PC-9 (cell line): Measurements from ENCODE around the gene EVI5L. TPM values are rescaled to one million over a fixed set of nuclear protein-coding genes. Genes with fewer than 3 reads are reported as not detected.

Source experiments
- BruUV-seq: library from RNA; stranded (reverse); fragments of 400-500 nt; replicated peaks from 2 replicates; lab custom pipeline; 2021; lab: Mats Ljungman, UMichigan
- CTCF ChIA-PET: fragments of 300-600 bp; sonication (Branson Sonifier 250); formaldehyde crosslinking; loops from one replicate; lab custom pipeline; 2022; ENCODE audit warnings: antibody characterized with exemption; lab: Charles Lee
- POLR2A ChIA-PET: fragments of 300-600 bp; sonication (Branson Sonifier 250); formaldehyde crosslinking; loops from one replicate; lab custom pipeline; 2022; ENCODE audit warnings: antibody characterized with exemption; ENCODE audit not compliant: unreplicated experiment; lab: Charles Lee
- DNase-seq, 2 experiments: peaks; one replicate each; pipeline versions ENCODE4 v3.0.0 to v3.0.0-alpha.2; 2015 to 2022; ENCODE audit warnings: mixed read lengths in 1 of 2
- H2AFZ ChIP-seq: fragments of 200-600 bp; sonication (generic); 2 replicates; pipeline ENCODE4 v1.8.1; 2017; ENCODE audit warnings: antibody characterized with exemption
- H3F3A ChIP-seq: fragments of 200-600 bp; sonication (generic); 2 replicates; pipeline ENCODE4 v1.8.1; 2017; ENCODE audit warnings: antibody characterized with exemption, mild to moderate bottlenecking, low read depth; ENCODE audit not compliant: insufficient read depth
- H3K27ac ChIP-seq: fragments of 200-600 bp; sonication (generic); 2 replicates; pipeline ENCODE4 v1.6.1; 2016; ENCODE audit warnings: mixed run types
- H3K27me3 ChIP-seq: fragments of 200-600 bp; sonication (generic); 2 replicates; pipeline ENCODE4 v1.6.1; 2016; ENCODE audit warnings: low read depth, mixed run types; ENCODE audit not compliant: insufficient read depth
- H3K36me3 ChIP-seq: fragments of 200-600 bp; sonication (generic); 2 replicates; pipeline ENCODE4 v1.6.1; 2016; ENCODE audit warnings: low read depth, mixed run types
- H3K4me1 ChIP-seq: fragments of 200-600 bp; sonication (generic); replicated peaks from 2 replicates; pipeline ENCODE4 v1.6.1; 2016; ENCODE audit warnings: mixed run types; ENCODE audit not compliant: insufficient read depth
- H3K4me2 ChIP-seq: fragments of 200-600 bp; sonication (generic); 2 replicates; pipeline ENCODE4 v1.6.1; 2017; ENCODE audit warnings: mixed run types
- H3K4me3 ChIP-seq: fragments of 200-600 bp; sonication (generic); 2 replicates; pipeline ENCODE4 v1.6.1; 2016; ENCODE audit warnings: mixed run types
- H3K79me2 ChIP-seq: fragments of 200-600 bp; sonication (generic); 2 replicates; pipeline ENCODE4 v1.6.1; 2017; ENCODE audit warnings: low read depth, mixed run types
- H3K9me2 ChIP-seq: fragments of 200-600 bp; sonication (generic); 2 replicates; pipeline ENCODE4 v1.8.1; 2017; ENCODE audit warnings: mild to moderate bottlenecking; ENCODE audit not compliant: insufficient read depth
- H3K9me3 ChIP-seq: fragments of 200-600 bp; sonication (generic); 2 replicates; pipeline ENCODE4 v1.8.1; 2016; ENCODE audit warnings: low read depth; ENCODE audit not compliant: insufficient read depth
- H4K20me1 ChIP-seq: fragments of 200-600 bp; sonication (generic); 2 replicates; pipeline ENCODE4 v1.8.1; 2017; ENCODE audit not compliant: insufficient read depth
- EZH2 ChIP-seq: fragments of 200-600 bp; sonication (generic); IDR thresholded peaks from 2 replicates; pipeline ENCODE4 v1.8.0; 2017; ENCODE audit warnings: antibody characterized with exemption, low read depth
- intact Hi-C: fragments of 100-400 bp; cut with micrococcal nuclease; formaldehyde crosslinking; loops from one replicate; pipeline ENCODE4 v1.10.0; 2022; ENCODE audit not compliant: unreplicated experiment
- total RNA-seq: library from RNA; stranded (reverse); gene quantifications from 2 replicates; pipeline ENCODE4 v1.2.3, GENCODE V29; 2021
- TF ChIP-seq, protein P1 (sequence below): fragments of 200-600 bp; sonication (generic); conservative IDR thresholded peaks from 2 replicates; pipeline ENCODE4 v1.6.1; 2017; ENCODE audit warnings: mixed run types, antibody characterized with exemption, mild to moderate bottlenecking, moderate library complexity

Gene EVI5L
- total RNA-seq, 1 experiment from 2014 or later: 19.2 TPM

DNA sequence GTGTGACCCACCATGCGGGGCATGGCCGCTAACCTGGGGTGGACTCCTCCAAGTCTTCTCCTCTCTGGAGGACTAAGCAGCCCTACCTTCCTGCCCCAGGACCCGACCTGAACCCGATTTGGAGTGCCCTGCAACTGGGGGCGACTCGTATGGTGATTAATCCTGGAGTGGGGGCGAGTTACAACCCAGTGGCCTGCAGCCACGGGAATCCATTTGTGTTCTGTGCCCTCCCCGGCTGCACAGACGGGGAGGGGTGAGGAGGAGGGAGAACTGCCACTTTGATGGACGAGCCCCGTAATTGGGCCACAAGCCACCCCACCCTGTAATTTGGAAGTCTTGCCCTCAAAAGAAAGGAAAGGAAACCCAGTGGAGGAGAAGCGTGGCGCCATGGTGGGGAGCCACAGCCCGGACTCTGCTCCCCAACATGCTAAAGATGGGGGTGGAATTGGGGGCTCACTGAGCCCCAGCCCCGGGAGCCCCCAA lies 26.1 kb downstream of the EVI5L start:
- H3K36me3 ChIP-seq: no peaks in the 10 kb centered on the region
- intact Hi-C loops: loop anchor here (10.0 kb wide), 1 partner anchor 399 kb away; no protein-coding TSS in a partner anchor
- no TSS peak for BruUV-seq
- no peak for DNase-seq
- no peak overlapping the region for H3K4me2 ChIP-seq
- H3K27ac ChIP-seq: no peak overlapping the region
- no peaks in the 10 kb centered on the region for H3K79me2 ChIP-seq
- peaks cover 20% of the 10 kb centered on the region; the same call in 1 of the 2 replicates for H3F3A ChIP-seq
- CTCF ChIA-PET: no interaction called here
- no peaks in the 10 kb centered on the region for H3K9me3 ChIP-seq
- H3K4me1 ChIP-seq: peaks cover 9% of the 10 kb centered on the region
- no peaks in the 10 kb centered on the region for H3K9me2 ChIP-seq
- TF ChIP-seq, protein P1, sequence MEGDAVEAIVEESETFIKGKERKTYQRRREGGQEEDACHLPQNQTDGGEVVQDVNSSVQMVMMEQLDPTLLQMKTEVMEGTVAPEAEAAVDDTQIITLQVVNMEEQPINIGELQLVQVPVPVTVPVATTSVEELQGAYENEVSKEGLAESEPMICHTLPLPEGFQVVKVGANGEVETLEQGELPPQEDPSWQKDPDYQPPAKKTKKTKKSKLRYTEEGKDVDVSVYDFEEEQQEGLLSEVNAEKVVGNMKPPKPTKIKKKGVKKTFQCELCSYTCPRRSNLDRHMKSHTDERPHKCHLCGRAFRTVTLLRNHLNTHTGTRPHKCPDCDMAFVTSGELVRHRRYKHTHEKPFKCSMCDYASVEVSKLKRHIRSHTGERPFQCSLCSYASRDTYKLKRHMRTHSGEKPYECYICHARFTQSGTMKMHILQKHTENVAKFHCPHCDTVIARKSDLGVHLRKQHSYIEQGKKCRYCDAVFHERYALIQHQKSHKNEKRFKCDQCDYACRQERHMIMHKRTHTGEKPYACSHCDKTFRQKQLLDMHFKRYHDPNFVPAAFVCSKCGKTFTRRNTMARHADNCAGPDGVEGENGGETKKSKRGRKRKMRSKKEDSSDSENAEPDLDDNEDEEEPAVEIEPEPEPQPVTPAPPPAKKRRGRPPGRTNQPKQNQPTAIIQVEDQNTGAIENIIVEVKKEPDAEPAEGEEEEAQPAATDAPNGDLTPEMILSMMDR: no peak
- no peak for TF ChIP-seq EZH2
- POLR2A ChIA-PET: no interaction called here
- H3K27me3 ChIP-seq: no peaks in the 10 kb centered on the region
- no peak overlapping the region for H2AFZ ChIP-seq
- H3K4me3 ChIP-seq: no peak overlapping the region
- no peaks in the 10 kb centered on the region for H4K20me1 ChIP-seq

DNA sequence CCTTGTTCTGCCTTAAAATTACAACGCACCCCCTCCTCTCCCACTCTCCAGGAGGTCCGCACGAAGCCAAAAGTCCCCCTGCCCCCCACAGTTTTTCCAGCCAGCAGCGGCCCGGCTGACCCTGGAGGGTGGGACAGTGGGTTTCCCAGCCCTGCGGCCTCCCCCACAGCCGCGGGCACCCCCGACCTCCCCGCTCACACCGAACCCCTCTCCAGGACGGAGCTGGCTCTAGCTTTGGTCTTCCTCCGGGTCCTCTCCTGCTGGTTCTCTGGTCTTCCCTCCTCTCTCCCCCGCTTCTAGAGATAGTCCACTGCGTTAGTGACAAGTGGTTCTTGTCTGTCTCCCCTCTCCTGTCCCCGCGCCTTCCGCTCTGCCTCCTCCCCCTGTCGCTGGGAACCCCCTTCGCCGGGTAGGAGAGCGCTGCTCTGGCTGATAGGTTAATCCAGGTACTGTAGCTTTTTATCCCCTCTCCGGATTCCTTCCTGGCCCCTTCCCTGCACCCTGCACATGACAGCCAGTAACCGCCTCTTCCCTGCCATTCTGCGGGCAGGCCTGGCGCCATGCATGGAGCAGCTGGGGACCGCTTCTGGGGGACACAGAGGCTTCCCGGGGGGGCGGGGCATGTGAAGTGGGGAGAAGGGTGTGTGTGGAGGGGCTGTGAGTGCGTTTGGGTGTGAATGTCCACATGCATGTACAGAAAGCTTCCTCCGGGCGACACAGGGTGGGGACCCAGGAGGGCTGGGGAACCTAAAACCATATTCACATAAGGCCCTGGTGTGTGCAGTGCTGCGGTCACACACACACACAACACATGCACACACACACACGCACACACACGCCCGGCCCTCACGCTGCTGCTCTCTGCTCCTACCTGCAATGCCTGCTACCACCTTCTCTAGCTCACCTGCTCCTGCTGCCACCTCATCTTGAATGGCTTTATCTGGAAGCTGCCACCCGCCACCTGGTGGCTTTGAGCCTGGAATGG lies 27.0 kb downstream of the EVI5L start:
- peaks cover 9% of the 10 kb centered on the region for H3K4me1 ChIP-seq
- peaks cover 25% of the 10 kb centered on the region; the same call in 1 of the 2 replicates for H3F3A ChIP-seq
- no peak overlapping the region for H3K4me3 ChIP-seq
- no peak overlapping the region for H2AFZ ChIP-seq
- BruUV-seq: no TSS peak
- no peaks in the 10 kb centered on the region for H3K79me2 ChIP-seq
- no peaks in the 10 kb centered on the region for H3K9me3 ChIP-seq
- TF ChIP-seq EZH2: no peak
- TF ChIP-seq, protein P1: no peak
- H3K27me3 ChIP-seq: no peaks in the 10 kb centered on the region
- no peak for DNase-seq
- ChIA-PET POLR2A (no interaction called here), CTCF (no interaction called here)
- no peaks in the 10 kb centered on the region for H3K36me3 ChIP-seq
- no peaks in the 10 kb centered on the region for H4K20me1 ChIP-seq
- H3K9me2 ChIP-seq: no peaks in the 10 kb centered on the region
- intact Hi-C loops: loop anchor here (10.0 kb wide), 1 partner anchor 398 kb away; no protein-coding TSS in a partner anchor
- H3K4me2 ChIP-seq: no peak overlapping the region
- no peak overlapping the region for H3K27ac ChIP-seq

DNA sequence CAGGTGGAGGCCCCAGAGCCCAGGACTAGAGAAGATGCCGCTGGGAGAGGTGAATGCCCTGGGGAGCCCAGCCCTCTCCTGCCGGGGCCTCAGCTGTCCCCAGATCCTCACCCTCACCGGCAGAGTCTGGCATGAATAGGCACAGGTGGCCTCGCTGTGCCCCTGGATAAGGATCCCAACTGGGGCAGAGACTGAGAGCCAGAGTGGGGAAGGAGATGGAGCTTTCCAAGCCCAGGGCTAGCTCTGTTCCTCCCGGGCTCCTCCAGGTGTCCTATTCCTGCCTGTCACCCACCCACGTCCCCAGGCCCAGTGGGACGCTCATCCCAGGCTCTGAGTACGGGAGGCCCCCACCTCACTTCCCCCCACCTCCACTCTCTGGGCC lies 27.7 kb downstream of the EVI5L start:
- no peak for DNase-seq
- Histone ChIP-seq H3K27ac (no peak overlapping the region), H3K9me3 (no peaks in the 10 kb centered on the region), H3K4me3 (no peak overlapping the region), H3K9me2 (no peaks in the 10 kb centered on the region), H3K79me2 (no peaks in the 10 kb centered on the region), H3F3A (peaks cover 20% of the 10 kb centered on the region; the same call in 1 of the 2 replicates), H3K4me2 (no peak overlapping the region), H3K27me3 (no peaks in the 10 kb centered on the region), H2AFZ (no peak overlapping the region), H3K36me3 (no peaks in the 10 kb centered on the region), H4K20me1 (no peaks in the 10 kb centered on the region), H3K4me1 (peaks cover 9% of the 10 kb centered on the region)
- intact Hi-C loops: loop anchor here (10.0 kb wide), 1 partner anchor 397 kb away; no protein-coding TSS in a partner anchor
- POLR2A ChIA-PET: no interaction called here
- no TSS peak for BruUV-seq
- CTCF ChIA-PET: no interaction called here
- TF ChIP-seq, protein P1: no peak
- no peak for TF ChIP-seq EZH2
